HG02798 (cell line): Measurements from ENCODE around the gene TEP1.
"Not testable (repeated sequence)": the region's sequence is repeated elsewhere in the genome, so short reads cannot be mapped to it uniquely, and the experiment has no call there.

Experiments used
- ATAC-seq: cut with Tn5 transposase; IDR thresholded peaks from one replicate; pipeline ENCODE4 v1.9.1; 2021; ENCODE audit warnings: mild to moderate bottlenecking; ENCODE audit not compliant: unreplicated experiment, poor library complexity

TEP1 gene

DNA sequence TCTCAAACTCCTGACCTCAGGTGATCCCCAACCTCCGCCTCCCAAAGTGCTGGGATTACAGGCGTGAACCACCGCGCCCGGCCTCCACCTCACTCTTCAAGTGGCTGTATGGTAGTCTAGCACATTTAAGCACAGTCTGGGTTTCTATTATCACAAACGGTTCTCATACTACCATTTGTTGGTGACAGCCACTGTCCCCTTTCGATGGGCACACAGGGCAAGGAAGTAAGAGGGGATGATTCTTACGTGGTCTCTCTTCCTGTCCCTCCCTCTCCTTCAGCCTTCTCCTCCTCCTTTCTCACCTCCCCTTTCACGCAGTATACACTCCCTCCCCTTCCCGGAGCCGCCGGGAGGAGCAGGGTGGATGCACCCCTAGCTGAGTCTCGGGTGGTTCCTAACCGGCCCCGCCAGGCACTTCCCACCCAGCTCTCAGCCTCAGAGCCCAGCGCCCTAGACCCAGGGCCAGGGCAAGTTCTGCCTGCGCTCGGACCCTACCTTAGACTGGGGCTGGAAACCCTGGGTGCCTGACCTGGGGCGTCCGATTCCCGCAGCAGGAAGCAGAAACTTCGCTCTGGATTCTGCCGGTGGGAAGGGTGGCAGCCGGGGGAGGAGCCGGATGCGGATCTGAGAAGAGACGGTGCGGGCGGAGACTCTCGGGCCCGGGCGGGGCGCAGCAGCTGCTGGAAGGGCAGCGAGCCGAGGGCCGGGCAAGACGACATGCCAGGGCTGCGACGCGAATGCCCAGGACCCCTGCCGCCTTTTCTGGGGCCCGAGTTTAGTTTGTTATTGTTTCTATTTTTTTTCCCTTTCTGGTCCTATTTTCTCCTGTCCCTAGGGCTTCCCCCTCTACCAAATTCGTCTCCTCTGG lies at the start of gene TEP1:
Gene TEP1 (minus strand): TSS at position 626 of the 868 bp plus-strand sequence. CDS start 5,062 bp downstream, outside the sequence.
- ATAC-seq = peak; percentile 79

DNA sequence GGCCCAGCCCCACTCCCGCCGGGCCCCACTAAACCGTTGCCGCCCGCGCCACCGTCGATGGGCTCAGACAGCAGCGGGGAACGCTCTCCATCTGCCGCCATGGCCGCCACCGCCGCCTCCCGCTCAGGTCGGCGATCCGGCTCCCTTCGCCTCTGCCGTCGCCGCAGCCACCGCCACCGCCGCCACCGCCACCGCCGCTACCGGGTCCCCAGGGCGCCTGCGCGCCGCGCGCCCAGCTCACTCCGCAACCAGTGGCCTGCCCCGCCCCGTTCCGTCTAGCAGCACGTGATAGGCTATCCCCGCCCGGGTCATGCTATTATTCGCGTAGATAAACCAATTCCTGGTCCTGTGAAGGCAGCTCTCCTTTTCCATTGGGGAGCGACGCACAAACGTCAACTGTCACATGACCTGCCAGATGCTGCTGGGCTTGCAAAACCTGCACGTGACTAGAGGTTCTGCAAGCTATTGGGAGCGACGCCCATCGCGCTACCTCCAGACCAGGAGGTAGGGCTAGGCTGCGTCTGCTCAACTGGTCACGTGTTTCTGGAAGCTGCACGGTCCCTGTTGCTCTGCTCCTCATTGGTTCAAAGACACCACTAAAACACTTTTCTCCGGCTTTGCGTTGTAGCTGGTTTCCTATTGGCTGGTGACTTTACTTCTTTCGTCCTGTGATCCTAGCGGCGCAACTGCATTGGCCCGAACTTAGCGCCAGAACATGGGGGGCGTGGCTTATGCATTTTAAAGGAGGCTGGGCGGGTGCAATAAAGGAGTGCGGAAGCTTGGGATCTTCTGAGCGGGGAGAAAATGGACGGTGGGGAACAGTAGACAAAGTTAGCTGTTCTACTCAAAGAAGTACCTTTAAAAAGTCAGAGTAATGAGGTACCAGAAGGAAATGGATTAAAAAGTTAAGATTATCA lies 48.2 kb upstream of the TEP1 start, which contains the start of gene PIP4P1:
Gene PIP4P1 (minus strand): TSS at position 210 of the 917 bp plus-strand sequence. CDS start 109 bp downstream, at position 101.
- ATAC-seq = peak; percentile 94

DNA sequence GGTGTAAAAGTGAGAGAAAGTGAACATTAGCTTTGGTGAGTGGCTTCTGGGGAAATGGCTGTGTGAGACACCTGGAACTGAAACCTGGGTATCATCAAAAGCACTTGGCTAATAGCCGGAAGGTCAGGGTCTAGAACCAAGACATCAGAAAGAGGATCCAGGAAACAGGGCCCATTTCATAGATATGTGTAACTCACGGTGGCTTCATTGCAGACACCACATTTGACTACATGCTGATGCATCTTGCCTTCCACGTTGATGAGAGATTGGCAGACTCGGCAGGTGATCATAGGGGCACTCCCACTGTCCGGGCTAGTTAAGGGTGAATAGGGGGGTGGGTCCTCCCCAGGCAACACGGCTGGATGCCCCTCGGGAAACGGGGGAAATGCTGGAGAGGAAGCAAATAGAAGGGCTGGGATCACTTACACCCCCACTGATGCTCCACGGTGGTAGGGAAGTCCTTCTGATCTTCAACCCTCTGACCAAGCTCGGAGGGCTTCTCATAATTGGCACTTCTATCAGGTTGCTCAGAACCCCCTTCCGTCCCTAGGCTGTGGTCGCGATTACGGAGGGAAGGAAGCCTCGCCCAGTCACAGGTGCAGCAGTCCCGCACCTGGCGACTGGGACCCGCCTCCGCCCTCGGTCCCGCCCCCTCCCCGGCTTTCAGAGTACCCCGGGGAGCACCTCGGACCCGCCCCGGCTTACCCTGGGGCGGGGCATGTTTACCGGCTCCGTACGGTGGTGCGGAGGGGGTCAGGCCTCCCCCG lies 47.3 kb upstream of the TEP1 start:
- ATAC-seq = peak; percentile 6

- ATAC-seq = no peak
Measured at GRCh38 chr14:20458031-20458789, 44.9 kb upstream of the TEP1 start.

DNA sequence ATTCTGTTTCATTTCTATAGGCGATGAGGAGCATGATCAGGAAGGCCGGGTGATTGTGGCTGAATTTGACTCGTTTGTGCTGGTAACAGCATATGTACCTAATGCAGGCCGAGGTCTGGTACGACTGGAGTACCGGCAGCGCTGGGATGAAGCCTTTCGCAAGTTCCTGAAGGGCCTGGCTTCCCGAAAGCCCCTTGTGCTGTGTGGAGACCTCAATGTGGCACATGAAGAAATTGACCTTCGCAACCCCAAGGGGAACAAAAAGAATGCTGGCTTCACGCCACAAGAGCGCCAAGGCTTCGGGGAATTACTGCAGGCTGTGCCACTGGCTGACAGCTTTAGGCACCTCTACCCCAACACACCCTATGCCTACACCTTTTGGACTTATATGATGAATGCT lies 43.7 kb upstream of the TEP1 start:
- no peak for ATAC-seq

GRCh38 chr14:20455355-20456300 lies 42.3 kb upstream of the TEP1 start:
- peak; percentile 46 for ATAC-seq

DNA sequence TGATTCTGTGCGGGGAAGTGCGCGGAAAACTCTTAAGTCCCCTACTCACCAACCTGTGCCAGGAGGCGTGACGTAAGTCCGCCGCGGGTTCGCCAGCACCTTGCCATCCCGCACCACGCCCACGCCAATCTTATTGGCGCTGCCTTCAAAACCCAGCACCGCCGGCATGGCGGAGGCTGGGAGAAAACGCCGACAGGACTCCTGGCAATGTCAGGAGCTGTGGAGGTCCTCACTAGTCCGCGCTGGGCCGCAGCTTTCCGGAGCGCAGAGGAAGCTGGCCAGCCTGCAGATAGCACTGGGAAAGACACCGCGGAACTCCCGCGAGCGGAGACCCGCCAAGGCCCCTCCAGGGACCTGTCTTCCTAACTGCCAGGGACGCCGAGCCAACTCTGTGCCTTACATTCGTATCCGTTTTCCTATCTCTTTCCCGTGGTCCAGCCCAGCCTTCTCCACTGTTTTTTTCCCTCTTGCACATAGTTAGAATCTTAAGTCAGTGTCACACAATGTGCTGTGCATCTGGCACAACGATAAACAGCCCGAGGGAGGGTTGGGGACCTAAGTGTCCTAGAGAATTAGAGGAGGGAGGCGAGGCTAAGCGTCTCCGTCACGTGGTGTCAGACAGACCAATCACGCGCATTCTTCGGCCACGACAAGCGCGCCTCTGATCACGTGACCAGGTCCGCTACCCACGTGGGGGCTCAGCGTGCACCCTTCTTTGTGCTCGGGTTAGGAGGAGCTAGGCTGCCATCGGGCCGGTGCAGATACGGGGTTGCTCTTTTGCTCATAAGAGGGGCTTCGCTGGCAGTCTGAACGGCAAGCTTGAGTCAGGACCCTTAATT lies 41.4 kb upstream of the TEP1 start, which contains the start of the genes APEX1 and OSGEP:
Gene APEX1 (plus strand): TSS at position 711 of the 839 bp plus-strand sequence. CDS start 420 bp downstream, outside the sequence.
Gene OSGEP (minus strand): TSS at position 297 of the 839 bp plus-strand sequence. CDS start 129 bp downstream, at position 168.
- peak; percentile 90 for ATAC-seq

DNA sequence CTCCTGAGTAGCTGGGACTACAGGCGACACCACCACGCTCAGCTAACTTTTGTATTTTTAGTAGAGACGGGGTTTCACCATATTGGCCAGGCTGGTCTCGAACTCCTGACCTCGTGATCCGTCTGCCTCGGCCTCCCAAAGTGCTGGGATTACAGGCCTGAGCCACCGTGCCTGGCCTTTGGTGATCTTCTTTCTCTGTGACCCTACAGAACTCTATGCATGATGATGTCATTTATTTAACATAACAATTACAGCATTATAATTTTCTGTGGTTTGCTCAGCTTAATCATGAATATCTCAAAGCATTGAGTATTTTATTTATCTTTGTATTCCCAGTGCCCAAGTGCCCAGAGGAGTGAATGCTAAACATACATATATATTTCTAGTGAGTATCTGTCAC lies 39.5 kb upstream of the TEP1 start:
- ATAC-seq = not testable (repeated sequence)

- no peak for ATAC-seq
Measured at GRCh38 chr14:20446889-20447288, 33.6 kb upstream of the TEP1 start.

GRCh38 chr14:20443650-20444049 lies 30.3 kb upstream of the TEP1 start:
- ATAC-seq = not testable (repeated sequence)

DNA sequence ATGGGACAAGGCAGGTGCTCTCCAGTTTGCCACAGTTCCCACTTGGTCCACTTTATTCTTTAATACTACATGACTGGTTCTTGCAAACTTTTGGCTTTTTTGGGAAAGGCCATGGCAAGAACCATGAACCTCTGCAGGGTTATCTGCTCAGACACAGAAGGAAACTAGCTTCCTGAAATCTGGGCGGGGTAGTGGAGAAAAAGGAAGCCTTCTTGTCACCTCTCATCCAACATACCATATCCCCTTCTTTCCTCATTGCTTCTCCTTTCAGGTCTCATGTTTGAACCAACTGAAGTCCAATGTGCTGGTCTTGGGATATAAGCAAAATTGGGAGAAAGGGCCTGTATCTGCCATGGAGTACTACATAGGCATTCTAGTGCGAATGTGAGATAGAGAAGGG lies 28.2 kb upstream of the TEP1 start:
- no peak for ATAC-seq

- peak; percentile 48 for ATAC-seq
Measured at GRCh38 chr14:20440882-20441281, 27.6 kb upstream of the TEP1 start.

GRCh38 chr14:20440465-20440864 lies 27.2 kb upstream of the TEP1 start:
- no peak for ATAC-seq

GRCh38 chr14:20438664-20439063 lies 25.4 kb upstream of the TEP1 start:
- no peak for ATAC-seq

GRCh38 chr14:20436363-20436755 lies 23.1 kb upstream of the TEP1 start:
- no peak for ATAC-seq

GRCh38 chr14:20435582-20436362 lies 22.5 kb upstream of the TEP1 start, which contains the start of gene KLHL33:
Gene KLHL33, minus strand, starts transcription at chr14:20436166. Its CDS starts 355 bp downstream, at chr14:20435811.
- ATAC-seq = no peak
